Activated T-cell treated with anti-CD3 and anti-CD28 coated beads for 24 hours (primary cell): Measurements from ENCODE around the gene DPP7.

Experiments
- DNase-seq: peaks from one replicate; pipeline ENCODE4 v3.0.0-alpha.2; 2020; ENCODE audit warnings: low read depth

DPP7 gene

DNA sequence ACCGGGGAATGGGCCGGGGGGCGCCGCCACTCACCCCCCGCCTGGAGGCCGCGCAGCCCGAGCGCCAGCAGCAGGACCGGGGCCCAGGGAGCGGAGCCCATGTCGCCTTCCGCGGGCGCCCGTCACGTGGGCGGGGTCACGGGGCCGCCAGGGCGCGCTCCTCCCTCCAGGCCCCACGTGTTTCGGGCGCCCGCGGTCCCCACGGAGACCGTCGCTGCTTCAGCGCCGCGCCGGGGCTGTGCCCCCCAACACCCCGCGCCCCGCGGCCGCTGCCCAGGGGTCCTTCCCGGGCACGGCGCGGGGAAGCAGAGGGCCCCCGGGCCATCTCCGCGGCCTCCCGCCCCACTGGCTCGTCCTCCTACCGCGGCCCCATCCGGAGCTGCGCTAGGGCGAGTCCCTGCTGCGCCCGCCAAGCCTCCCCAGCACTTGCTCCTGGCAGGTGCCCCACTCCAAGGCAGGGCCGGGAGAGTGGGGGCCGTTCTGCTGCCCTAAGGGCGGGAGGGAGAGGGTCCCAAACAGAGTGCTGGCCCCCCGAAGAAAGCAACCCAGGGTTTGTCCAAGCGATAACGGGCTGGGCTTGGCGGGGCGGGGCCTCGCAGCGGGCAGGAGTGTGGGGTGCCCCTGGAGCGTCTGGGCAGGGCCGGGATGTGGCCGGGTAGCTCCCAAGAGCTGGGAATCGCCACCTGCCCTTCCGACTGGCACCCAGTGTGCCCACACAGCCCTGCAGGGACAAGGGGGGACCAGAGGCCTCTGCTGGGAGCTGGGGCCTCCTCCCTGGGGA lies at the start of gene DPP7:
Gene DPP7, minus strand, starts transcription at position 121 of the 781 bp plus-strand sequence. Its CDS starts 20 bp downstream, at position 101.
- DNase-seq: peak; percentile 65

DNA sequence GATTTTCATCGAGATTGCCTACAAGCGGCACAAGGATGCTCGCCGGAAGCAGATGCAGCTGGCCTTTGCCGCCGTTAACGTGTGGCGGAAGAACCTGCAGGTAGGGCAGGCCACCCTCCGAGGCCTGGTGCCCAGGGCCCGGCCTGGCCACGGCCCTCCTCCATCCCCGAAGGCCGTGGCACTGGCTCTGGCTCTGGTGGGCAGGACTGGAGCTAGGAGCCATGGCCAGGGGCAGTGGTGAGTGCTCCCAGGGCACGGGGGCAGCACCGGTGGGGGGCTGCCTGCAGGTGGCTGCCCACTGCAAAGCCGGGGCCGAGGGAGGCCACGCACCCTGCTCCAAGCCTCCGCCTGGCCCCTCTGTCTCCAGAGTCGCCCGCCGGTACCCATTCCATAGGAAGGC lies 49.3 kb upstream of the DPP7 start:
- DNase-seq: no peak

DNA sequence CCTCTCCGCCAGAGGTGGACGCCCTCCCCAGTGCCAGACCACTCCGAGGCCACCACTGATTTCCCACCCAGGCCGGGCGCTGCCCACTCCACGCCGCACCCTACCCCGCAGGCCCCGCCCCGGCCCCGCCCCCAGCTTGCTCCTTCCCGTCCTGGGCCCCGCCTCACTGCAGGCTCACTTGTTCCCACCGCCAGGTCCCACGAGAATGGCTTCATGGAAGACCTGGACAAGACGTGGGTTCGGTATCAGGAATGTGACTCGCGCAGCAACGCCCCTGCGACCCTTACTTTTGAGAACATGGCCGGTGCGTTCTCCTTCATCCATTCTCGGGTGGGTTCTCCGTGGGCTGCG lies 48.8 kb upstream of the DPP7 start:
- no peak for DNase-seq

DNA sequence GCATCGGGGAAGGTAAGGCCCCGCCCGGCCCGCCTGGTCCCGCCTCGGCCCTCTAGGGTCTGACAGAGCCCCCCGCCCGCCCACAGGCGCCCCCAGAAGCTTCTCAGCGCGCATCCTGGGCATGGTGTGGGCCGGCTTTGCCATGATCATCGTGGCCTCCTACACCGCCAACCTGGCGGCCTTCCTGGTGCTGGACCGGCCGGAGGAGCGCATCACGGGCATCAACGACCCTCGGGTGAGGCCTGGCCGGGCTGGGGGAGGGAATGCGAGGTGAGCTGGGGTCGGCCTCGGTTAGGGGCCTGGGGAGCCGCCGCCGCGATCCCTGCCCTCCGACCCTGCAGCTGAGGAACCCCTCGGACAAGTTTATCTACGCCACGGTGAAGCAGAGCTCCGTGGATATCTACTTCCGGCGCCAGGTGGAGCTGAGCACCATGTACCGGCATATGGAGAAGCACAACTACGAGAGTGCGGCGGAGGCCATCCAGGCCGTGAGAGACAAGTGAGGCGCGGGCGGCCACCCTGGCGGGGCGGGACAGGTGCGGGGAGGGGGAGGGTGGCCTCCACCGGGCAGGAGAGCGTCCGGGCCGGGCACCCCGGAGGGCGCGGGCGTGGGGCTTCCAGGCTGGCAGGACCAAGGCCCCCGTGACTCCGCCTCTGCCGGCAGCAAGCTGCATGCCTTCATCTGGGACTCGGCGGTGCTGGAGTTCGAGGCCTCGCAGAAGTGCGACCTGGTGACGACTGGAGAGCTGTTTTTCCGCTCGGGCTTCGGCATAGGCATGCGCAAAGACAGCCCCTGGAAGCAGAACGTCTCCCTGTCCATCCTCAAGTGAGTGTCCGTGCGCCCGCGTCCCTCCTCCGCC lies 48.2 kb upstream of the DPP7 start:
- DNase-seq: no peak

DNA sequence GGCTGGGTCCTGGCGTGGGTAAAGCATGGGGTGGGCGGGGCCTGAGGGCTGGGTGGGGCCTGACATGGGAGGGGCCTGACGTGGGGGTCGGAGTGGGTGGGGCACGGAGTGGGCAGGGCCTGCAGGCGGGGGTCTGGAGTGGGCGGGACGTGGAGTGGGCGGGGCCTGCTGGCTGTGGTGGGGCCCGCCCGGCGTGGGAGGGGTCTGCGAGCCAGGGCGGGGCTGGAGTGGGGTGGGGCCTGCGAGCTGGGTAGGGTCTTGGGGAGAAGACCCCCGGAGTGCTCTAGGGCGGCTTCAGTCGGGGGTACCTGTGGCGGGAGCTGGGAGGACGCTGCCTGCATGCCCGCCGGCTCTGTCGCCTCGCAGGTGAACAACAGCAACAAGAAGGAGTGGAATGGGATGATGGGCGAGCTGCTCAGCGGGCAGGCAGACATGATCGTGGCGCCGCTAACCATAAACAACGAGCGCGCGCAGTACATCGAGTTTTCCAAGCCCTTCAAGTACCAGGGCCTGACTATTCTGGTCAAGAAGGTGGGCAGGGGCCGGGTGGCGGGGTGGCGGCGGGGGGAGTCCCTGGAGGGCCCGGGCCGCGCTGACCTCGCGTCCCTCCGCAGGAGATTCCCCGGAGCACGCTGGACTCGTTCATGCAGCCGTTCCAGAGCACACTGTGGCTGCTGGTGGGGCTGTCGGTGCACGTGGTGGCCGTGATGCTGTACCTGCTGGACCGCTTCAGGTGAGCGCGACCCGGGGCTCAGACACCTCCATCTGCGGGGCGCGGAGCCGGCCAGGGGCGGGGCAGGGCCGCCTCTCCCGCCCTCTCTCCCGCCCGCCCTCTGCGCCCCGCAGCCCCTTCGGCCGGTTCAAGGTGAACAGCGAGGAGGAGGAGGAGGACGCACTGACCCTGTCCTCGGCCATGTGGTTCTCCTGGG lies 47.3 kb upstream of the DPP7 start:
- DNase-seq: no peak

DNA sequence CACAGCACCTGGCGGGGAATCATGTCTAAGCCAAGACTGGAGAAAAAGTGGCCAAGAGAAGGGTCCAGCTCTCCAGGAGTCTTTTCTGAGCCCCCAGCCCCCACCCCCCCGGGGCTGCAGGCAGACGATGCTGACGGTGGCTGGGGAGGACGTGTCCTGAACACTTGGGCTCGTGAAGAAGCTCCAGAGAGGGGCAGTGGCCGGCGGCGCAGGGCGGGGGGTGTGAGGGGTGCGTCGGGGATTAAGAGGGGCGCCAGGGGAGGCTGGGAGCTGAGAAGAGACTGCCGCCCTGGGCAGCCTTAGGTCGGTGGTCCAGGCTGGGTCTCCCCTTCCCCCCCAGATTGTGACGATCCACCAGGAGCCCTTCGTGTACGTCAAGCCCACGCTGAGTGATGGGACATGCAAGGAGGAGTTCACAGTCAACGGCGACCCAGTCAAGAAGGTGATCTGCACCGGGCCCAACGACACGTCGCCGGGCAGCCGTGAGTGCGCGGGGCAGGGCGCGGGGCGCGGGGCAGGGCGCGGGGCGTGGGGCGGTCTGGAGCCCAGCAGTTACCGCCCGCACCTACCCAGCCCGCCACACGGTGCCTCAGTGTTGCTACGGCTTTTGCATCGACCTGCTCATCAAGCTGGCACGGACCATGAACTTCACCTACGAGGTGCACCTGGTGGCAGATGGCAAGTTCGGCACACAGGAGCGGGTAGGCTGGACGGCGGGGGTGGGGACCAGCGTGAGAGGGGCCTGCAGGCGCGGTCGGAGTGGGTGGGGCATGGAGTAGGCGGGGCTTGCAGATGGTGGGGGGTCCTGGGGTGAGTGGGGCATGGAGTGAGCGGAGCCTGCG lies 46.4 kb upstream of the DPP7 start:
- DNase-seq: no peak

DNA sequence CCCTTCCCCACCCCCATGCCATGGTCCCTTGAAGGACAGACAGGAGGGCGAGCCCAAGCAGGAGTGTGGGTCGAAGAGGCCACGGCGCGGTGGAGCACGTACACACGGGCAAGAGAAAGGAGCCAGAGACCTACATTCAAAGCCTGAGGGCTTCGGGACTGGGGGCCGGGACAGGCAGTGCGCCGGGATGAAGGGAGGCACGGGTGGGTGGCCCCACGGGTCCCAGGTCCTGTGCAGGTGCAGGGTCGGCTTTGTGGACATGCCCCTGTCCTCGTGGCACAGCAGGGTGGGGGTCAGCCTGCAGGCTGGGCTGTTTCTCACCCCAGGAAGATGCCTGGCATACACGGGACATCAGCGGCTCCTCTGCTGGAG lies 45.5 kb upstream of the DPP7 start:
- DNase-seq: no peak

DNA sequence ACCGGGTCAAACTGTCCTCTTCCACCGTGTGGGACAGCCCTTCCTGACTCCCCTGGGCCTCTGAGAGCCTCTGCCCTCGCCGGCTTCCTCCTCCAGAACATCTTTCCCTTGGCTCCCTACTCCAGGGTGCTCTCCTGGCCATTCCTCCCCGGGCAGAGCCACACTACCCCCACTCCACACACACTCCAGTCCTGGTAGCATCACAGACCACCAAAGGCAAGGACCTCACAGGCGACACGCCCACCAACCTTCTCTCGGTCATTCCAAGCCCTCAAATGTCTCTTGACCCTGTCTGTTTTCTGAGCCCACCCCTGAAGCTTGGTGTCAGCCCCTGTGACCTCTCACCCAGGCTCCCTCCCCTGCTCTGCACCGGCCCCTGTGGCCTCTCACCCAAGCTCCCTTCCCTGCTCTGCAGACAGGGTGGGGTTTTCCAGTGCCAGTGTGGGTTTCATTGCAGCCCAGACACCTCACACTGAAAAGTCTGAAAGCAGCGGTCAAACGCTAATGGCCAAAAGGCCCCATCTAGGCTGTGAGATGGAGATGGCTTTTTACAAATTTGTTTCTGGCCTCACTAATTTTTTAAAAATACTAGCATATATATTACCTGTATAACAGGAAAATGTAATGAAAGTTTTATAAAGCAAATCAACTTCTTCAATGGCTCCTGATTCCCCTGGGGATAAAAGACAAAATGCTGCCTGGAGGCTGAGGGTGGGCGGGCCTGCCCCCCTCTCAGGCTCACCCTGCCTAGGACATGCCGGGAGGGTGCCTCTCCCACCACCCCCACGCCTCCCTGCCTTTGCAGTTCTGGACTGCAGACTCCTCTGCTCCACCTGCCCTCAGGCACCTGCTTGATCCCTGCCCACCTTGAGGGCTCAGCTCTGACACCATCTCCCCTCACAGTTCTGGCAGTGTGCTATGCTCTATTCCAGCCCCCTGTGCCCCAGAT lies 44.8 kb upstream of the DPP7 start:
- no peak for DNase-seq

DNA sequence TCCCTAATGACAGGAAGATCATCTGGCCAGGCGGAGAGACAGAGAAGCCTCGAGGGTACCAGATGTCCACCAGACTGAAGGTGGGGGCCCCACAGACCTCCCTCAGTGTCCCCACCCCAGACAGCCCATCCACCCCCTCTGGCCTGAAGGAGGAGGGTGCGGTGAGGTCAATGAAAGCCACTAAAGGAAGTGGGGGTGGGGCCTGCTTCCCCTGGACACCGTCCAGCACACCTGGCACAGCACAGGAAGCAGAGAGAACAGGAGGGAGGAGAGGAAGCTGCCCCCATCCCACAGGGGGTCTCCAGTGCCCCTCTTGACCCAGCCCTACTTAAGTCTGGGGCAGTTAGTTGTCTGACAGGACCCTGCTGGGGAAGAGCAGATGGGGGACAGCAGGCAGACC lies 44.1 kb upstream of the DPP7 start:
- no peak for DNase-seq

DNA sequence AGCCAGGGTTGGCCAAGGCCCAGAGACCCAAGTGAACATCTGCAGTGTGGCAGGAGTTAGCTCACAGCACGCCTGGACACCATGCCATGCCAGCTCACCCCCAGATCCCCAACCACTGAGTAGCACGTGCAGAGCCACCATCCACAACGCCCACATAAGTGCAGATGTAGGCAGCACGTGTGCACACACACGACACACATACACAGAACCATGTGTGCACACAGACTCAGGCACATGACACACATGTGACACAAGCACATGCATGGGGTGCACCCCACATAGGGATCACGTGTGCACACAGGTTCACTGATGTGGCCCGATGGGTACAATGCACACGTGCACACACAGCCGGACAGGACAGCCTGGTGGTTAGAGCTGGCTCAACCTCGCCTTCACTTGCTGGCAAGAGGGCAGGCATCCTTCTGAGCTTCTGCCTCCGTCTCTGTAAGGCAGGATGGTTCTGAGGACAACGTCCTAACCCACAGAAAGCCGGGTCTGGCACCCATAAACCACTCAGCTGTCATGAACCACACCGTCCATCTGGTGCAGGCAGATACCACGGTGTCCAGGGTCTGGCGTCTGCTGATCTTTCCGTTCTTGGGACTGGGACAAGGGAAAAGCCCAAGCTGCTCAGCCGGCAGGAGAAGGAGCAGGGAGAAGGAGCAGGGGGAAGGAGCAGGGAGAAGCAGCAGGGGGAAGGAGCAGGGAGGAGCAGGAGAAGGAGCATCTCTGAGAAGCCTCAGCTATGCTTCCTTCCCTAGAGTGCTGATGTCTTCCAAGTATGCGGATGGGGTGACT lies 43.3 kb upstream of the DPP7 start:
- no peak for DNase-seq

DNA sequence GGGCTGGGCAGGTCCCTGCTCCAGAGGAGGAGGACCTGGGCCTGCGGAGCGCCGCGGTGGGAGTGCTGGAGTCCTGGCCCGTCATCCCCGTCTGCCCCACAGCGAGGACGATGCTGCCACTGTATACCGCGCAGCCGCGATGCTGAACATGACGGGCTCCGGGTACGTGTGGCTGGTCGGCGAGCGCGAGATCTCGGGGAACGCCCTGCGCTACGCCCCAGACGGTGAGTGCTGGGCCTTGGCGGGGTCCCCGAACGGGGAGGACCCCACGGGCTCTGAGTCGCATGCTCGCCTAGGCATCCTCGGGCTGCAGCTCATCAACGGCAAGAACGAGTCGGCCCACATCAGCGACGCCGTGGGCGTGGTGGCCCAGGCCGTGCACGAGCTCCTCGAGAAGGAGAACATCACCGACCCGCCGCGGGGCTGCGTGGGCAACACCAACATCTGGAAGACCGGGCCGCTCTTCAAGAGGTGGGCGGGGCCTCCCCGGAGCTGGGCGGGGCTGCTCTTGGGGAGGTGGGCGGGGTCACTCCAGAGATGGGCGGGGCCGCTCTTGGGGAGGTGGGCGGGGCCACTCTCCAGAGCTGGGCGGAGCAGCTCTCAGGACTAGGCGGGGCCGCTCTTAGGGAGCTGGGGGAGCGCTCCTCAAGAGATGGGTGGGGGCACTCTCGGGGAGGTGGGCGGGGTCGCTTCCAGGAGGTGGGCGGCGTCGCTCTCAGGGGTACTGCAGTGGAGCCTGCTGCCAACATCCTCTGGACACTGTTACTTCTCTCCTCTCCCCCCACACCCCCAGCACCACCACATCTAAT lies 42.2 kb upstream of the DPP7 start:
- peak; percentile 40 for DNase-seq

DNA sequence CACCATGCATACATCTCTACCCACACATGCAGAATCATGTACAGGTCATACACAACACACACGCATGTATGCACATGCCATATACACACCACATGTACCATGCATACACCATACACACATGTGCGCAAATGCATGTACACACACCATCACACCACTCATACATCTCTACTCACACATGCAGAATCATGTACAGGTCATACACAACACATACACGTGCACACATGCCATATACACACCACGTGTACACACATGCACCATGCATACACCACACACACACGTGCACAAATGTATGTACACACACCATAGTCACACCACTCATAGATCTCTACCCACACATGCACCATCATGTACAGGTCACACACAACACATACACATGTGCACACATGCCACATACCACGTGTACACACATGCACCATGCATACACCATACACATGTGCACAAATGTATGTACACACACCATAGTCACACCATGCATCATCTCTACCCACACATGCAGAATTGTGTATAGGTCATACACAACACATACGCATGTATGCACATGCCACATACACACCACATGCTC lies 38.4 kb upstream of the DPP7 start:
- DNase-seq: no peak

DNA sequence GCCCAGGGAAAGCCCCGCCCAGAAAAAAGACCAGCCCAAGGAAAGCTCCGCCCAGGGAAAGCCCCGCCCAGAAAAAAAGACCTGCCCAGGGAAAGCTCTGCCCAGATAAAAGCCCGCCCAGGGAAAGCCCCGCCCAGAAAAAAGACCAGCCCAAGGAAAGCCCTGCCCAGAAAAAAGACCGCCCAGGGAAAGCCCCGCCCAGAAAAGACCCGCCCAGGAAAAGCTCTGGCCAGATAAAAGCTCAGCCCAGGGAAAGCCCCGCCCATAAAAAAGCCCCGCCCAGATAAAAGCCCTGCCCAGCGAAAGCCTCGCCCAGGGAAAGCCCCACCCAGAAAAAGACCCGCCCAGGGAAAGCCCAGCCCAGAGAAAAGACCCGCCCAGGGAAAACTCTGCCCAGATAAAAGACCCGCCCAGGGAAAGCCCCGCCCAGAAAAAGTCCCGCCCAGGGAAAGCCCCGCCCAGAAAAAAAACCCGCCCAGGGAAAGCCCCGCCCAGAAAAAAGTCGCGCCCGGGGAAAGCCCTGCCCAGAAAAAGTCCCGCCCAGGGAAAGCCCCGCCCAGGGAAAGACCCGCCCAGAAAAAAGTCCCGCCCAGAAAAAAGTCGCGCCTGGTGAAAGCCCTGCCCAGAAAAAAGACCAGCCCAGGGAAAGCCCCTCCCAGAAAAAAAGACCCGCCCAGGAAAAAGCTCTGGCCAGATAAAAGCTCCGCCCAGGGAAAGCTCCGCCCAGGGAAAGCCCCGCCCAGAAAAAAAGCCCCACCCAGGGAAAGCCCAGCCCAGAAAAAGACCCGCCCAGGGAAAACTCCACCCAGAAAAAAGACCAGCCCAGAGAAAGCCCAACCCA lies 36.3 kb upstream of the DPP7 start:
- no peak for DNase-seq

DNA sequence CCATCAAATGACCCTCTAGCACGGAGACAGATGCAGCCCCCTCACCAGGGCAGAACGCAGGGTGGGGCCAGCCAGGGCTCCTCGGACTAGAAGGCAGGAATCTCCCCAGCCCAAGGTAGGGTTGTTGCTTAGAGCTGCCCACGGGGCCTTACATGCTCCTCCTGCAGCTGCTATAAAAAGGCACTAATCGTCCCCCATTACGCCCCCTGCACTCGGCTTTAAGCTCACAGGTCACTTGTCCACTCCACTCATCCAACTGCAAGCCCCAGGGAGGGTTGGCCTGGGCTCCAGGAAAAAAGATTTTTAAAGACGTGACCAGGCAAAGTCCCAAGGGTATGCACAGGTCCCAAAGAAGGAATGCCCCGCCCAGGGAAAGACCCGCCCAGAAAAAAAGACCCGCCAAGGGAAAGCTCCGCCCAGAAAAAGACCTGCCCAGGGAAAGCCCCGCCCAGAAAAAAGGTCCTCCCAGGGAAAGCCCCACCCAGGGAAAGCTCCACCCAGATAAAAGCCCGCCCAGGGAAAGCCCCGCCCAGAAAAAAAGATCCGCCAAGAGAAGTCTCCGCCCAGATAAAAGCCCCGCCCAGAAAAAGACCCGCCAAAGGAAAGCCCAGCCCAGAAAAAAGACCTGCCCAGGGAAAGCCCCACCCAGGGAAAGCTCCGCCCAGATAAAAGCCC lies 35.5 kb upstream of the DPP7 start:
- DNase-seq: no peak

DNA sequence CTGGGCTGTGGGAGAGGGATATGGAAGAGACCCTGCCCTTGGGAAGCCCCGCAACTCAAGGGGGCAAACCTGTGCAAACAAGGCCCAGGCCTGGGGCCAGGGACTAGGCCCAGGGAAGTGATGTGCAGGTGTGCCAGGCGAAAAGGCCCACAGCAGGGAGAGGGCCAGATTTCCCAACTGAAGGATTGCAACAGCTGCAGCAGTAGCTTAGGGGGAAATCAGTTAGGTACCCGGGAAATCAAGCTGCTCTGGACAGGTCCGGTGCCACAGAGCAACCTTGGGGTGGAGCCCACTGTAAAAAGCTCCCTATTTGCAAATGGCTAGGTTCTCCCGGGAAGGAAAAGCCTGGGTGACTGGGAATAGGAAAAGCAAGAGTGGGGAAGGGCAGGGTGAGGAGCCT lies 34.8 kb upstream of the DPP7 start:
- no peak for DNase-seq

DNA sequence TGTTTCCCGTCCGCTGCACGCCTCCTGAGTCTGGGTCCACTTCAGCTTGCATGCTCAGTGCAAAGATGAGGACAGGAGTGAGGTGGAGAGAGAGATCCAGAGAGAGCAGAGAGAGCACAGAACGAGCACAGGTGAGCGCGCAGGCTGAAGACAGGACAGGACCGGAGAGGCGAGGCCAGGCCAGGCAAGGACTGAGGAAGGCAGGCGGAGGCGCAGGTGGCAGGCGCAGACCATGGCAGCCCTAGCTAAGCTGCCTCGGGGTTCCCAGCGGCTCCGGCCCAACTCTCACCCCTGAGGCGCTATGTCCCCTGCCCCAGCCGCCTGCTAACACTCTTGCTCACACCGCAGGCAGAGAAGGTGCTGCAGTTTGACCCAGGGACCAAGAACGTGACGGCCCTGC lies 34.1 kb upstream of the DPP7 start:
- DNase-seq: no peak

DNA sequence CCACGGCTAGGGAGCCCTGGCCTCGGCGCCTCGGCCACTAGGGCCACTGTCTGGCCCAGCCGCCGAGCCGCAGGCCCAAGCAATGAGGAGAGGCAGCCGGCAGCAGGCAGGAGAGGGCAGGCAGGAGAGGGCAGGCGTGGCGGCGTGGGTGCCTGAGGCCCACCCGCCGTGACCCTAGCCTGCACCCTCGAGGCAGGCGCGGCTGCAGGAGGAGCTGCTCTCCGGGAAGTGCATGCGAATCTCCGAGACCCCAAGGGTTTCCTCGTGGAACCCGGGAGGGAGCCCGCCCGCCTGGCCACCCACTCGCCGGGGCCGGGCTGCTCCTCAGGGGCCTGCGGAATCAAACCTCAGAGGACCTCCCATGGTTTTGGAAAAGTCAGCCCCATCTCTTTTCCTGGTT lies 33.7 kb upstream of the DPP7 start:
- DNase-seq: no peak
